Hepatocyte (in vitro differentiated cells): ENCODE results near the gene FAM180B.

Source experiments
- CTCF ChIP-seq: fragments of 200-600 bp; sonication (generic); IDR thresholded peaks from 2 replicates; pipeline ENCODE4 v1.5.1; 2016; ENCODE audit warnings: antibody characterized with exemption, mild to moderate bottlenecking; ENCODE audit not compliant: poor library complexity
- EZH2 ChIP-seq: fragments of 200-600 bp; sonication (generic); IDR thresholded peaks from 2 replicates; pipeline ENCODE4 v1.6.1; 2016; ENCODE audit warnings: antibody characterized with exemption, mild to moderate bottlenecking, borderline replicate concordance

GRCh38 chr11:47616726-47617416 is 30.4 kb downstream of the FAM180B start:
- TF ChIP-seq CTCF = peak; percentile 65
- TF ChIP-seq EZH2 = no peak
